GM10847 (cell line): ENCODE measurements around the gene LIN28B.

ENCODE experiments used
- POLR2A ChIP-seq: IDR thresholded peaks from 2 replicates; pipeline ENCODE4 v1.6.1; 2011; ENCODE audit not compliant: insufficient read length; ENCODE audit errors: extremely low read depth

The LIN28B gene

DNA sequence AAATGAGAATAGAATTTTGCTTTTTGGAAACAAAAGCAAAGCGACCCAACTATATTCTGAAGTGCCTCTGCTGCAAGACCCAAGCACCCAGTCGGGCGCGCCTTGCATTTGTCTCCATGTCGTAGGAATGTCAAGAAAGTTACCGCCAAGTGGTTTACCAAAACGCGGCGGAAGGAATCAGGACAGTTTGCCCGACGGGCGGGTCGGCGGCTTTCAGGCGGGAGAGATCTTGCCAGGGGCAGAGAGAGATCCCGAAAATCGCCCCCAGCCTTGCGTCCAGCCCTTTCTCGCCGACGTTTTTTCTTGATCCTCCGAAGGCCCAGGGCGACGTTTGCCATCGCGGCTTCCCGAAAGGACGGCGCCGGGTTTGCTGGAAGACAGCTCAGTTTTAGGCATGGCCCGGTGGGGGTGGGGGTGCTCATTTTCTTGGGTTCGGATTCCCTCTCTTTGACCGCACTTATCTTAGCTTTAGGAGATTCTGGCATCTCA lies 4.0 kb upstream of the LIN28B start:
- no peak for TF ChIP-seq POLR2A

DNA sequence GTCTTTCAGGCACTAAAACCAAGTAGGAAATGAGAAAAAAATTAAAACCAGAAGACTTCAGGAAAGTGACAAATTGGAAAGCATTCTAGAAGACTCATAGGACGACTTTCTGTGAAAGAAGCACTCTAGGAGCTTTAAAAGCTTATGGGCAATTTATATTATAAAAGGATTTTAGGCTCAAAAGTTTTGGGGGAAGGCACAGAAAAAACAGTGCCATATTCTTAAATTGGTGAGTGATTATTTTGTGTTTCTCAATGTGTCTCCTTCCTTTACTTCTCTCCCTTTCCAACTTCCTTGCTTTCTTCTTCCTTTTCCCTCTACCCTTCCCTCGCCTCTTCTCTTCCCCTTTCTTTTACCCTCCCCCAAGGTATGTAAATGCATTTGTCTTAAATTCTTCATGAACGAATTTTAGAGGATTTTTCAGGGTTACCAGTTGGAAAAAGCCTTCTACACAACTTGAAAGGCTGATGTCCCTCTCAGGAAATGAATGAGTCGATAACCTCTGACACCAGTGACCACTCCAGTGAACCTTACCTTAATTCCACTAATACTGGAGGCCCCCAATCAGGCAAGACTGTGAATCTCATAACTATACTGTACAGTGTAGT lies 2.6 kb upstream of the LIN28B start:
- TF ChIP-seq POLR2A, result no peak

DNA sequence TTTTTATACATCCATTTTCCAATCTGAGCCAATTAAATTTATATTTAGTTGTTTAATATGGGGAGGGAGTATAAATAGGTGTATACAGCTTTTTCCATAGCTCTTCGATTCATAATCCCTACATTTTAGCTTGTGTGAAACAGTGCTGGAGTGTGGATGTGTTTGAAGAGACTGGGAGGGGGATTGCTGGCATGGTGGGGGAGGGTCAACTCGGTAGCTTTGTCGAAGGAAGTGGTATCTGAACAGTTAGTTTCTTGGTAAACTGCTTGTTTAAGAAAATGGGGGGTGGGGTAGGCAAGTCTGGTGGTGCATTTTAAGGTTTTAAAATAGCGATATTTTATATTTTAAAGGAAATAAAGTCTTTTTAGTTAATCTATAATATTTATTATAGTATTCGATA lies 1.4 kb upstream of the LIN28B start:
- TF ChIP-seq POLR2A, result no peak

DNA sequence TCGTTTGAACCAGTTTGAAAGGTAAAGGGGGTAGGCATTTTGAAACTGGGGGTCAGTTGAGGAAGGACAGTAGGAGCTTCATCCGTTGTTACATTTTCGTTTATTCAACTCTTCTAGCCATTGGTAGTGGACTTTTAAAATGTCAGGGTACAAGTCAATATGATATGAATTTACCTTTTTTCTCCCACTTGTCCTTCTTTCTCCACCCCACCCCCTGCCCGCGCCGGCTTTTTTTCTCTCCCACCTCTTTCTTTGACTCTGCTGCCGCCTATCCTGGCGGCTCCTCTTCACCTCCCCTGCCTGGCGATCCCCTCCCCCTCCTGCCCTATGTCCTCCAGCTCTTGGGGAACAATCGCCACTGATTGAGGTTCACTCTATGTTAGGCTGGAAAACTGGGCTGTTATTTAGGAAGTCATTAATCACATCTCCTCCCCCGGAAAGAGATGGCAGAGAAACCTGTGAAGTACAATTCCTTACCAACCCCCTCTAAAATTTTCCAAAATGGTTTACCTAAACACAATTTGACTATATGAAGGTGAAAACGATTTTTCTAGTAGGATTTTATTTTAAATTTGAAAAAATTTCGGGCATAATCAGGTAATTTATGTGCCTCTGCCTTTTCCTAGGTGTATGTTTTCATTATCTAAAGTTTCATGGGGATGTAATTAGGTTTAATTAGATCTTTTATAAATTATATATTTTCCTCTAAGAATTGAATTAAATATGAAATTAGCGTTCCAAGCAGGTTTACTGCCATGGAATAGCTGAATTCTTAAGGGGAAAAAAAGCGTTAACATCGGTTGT lies 778 bp upstream of the LIN28B start:
- no peak for TF ChIP-seq POLR2A

DNA sequence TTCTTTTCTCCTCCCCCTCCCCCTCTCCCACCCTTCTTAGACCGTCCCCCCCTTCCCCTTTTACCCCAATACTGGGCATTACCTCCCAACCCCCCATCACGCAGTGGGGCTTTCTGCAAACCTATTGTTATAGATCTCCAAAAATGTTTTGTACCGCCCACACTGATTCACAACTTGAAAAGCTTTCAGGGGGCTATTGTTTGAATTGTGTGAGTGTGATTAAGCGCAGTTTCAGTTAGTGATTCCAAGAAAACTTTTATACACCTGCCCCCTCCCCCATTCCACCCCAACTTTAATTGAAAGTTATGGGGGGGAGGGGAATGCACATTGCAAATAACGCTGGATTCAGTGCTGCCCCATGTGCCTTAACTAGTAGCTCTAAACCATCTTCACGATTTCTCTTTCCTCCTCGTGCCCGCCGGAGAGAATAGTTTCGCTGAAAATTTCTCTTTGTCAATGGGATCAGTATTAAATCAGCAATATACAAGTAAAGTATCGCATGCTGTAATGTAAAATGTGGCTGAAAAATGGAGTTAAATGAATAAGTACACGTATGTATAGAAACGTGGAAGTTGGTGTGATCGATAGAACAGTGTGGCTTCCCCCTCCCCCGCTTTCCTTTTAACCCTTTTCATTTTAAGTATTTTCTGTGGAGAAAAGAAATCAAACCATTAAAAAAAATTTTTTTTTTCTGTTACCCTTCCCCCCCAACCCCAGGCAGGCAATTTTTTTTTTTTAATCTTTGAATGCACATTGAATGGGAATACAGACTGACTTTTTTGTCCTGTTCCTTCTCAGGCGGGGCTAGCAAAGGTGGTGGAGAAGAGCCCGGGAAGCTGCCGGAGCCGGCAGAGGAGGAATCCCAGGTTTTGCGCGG lies 632 bp downstream of the LIN28B start:
- TF ChIP-seq POLR2A, result no peak

DNA sequence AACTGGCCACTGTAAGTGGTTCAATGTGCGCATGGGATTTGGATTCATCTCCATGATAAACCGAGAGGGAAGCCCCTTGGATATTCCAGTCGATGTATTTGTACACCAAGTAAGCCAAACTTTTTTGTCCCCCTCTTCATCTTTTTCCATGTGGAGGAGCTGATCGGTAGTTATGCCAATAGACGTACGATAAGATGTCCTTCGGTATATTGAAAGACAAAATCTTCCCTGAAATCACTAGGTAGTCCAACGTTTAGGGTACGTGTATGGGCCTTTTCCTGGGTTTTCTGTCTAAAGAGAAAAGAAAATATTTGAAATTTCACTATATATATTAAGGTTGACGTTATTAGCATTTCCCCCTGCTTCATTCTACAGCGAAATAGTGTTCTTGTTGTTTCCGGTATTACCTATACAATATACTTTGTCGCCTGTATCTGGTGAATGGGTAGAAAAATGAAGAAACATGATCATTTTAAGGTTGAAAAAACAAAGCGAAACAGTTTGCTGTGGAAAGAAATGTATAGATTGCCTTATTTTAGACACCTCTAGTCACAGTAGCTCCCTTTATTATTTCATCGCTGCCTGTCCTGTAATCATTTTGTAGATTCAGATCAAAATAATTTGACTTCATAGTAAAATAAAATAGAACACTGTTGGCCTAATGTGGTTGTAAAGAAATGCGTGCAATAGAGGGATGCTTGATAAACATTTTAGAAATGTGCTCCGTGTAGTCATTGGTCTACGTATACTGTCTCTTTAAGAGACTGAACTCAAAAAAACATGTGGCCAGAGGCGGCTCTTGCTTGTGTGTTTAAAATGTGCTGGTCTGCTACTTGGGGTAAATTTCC lies 1.5 kb downstream of the LIN28B start:
- TF ChIP-seq POLR2A, result no peak

DNA sequence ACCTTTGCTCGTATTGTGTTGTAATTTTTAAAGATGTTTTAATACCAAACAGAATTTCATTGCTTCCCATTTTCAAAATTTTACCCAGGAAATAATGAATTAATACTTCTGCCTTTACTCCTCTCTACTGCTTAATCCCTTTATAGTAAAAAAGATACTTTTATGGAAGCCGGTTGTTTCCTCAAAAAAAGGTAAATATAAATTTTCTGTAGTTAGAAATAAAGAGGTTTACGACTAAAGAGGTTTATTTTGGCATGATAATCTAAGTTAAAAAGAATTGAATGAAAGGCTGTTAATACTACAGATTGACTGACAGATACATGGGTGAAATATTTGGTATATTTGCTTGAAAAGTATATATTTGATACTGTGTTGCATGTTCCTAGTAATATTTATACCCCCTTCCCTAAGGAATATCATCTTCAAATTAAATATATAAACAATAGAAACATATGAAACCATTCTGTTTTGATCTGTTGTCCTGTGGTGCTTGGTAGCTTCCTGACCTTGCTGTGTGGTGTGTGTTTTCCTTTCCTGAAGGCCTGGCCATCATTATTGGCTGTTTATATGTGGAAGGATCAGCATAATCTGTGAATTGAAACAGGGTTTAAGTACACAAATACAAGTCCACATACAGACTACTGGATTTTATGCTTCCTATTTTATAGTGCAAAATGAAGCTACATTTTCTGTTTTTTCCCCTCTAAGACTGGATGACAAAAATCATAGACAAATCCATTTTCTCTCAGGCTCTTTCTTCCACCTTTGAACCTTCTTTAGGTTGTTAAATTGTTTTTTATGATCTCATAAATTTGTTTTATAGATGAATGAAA lies 2.3 kb downstream of the LIN28B start:
- TF ChIP-seq POLR2A, result no peak

DNA sequence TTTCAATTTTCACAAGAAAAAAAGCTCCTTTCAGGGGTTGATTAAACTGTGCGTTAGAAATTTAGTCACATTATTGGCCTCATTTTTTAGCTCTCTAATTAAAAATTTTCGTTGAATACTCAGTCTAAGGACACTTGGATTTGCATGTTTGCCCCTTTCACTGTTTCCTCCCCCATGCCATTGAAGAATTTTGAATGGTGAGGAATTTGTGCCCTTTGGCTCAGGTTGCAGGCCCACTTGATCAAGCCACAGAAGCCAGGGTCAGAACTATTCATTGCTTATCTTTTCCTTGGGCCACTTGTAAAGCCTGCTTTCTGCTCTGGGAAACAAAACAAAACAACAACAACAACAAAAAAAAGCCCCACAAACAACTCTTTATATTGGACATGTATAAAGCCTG lies 12.2 kb downstream of the LIN28B start:
- TF ChIP-seq POLR2A, result no peak

DNA sequence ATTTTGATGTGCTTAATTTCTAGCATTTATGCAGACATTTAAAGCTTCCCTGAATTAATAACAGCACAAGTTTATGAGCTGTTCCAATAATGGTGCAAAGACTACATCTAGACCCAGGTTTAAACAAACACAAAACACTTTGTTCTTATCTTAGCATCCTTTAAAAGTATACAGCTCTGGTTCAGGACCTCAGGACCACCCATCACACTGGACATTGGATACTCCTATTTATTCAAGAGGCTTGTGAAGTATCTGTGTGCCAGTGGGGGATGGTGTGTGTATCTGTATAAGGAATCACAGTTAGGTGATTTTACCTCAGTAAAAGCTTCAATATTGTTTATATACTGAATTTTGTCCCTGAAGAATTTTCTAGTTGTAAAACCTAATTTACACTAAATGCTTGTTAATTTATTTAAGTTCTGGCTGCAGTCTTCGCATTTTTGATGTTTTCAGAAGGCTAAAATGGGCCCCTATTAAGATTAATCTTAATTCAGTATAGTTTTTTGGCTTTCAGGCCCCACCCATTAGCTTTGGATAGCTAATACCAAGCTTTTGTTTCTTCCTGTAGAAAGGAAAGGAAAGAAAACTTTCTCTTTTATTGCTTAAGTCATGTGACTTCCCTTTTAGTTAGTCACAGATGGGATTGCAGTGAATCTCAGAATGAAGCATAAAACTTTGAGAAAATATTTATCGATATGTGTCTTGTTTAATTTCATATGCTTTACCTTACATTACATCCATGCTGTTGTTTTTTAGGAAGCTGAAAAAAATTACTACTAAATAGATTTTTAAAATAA lies 13.1 kb downstream of the LIN28B start:
- no peak for TF ChIP-seq POLR2A

DNA sequence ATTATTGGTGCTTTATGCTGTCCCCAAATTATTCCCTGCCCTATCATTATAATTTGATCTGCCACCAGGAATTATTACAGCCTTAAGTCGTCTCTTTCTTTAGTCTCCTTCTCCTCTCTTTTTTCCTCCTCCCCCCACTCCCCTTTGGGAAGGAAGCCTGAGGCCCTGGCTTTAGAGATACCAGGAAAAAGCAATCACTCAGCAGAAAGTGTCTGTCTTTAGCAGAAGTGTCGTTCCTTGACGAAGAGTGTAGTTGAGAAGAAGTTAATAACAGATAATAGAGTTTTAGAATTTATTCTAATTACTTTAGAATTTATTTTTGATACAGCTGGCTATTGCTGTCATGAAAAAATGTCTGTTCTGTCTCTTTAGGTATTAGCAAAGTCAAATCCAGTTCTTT lies 16.5 kb downstream of the LIN28B start:
- no peak for TF ChIP-seq POLR2A

DNA sequence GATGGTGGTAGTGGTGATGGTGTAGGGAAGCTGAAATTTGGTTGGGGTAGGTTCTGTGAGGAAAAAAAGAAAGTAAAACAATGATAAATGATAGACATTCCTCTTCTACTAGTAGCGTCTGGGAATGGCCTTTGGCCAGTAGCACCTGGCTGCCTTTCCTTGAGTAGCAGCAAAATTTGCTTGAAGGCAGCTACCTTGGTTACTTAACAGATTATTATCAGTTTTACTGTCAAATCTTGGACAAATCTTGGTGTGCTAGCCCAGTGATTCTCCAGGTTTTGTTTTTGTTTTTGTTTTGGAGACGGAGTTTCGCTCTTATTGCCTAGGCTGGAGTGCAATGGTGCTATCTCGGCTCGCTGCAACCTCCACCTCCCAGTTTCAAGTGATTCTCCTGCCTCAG lies 26.4 kb downstream of the LIN28B start:
- TF ChIP-seq POLR2A, result no peak

DNA sequence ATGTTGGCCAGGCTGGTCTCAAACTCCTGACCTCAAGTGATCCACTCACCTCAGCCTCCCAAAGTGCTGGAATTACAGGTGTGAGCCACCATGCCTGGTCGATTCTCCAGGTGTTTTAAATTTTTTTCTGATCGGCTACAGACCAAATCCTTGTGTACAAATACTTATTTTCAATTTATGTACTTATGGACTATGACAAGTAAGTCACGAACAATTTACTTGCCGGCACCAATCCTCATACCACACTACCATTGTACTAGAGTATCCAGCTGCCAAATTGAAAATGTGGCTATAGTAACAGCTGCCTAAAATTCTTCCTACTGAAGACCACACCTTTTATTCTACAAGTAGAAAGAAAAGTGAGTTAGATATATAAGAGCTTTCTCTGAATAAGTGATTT lies 26.9 kb downstream of the LIN28B start:
- no peak for TF ChIP-seq POLR2A

DNA sequence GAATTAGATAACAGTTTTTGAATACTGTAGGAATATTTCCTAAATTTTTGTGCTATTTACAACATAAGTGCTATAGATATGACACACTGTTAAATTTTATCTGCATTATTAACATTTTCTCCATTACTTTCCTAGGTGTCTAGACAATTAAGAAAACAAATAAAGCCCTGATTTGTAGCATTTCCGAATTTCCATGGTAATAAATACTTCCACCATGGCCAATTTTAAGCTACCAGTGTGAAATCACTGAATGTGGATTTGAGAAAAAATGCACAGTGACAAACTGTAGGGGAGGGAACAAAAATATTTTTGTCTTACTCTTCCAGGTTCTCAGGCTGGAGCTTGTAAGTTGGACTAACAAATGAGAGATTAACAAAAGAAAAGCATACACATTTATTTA lies 27.9 kb downstream of the LIN28B start:
- TF ChIP-seq POLR2A, result no peak
